ENCODE data around the gene TASOR. TPM values are rescaled to one million over a fixed set of nuclear protein-coding genes. Genes with fewer than 3 reads are reported as not detected.

The TASOR gene
- total and polyA plus RNA-seq, 9 of the 15 experiments (the other 6 are each of a cell fraction or from before 2014, with no cell fraction given) = 16.4 to 68.7 (median 33.7) TPM

GRCh38 chr3:56682462-56683121 lies 473 bp downstream of the TASOR start (continued):
- TF ChIP-seq MAZ (CRISPR knock-in tag; conservative IDR thresholded peaks at IDR 0.05 in 1 of 2, IDR thresholded peaks at IDR 0.05 in 1 of 2) (peak; percentile 2 to 39; a peak in 1 of 4 replicates), MTA2 (IDR thresholded peaks at IDR 0.05; ENCODE audit: low read depth) (no peak), ZNF282 (CRISPR knock-in tag; IDR thresholded peaks at IDR 0.05) (0 out of 2 replicates have a peak, but pooled peaks have one; percentile 8), TAF7 (tag; IDR thresholded peaks at IDR 0.05) (peak; percentile 64), CHD1 (IDR thresholded peaks at IDR 0.05; ENCODE audit: low read length) (peak; percentile 34), TOE1 (IDR thresholded peaks at IDR 0.05; ENCODE audit: borderline replicate concordance) (no peak), TOE1 (CRISPR knock-in tag; IDR thresholded peaks at IDR 0.05; ENCODE audit: borderline replicate concordance, low read depth) (no peak), RBBP5 (IDR thresholded peaks at IDR 0.05; ENCODE audit: borderline replicate concordance, insufficient read depth, low read length, poor library complexity, severe bottlenecking) (peak; percentile 72), ZNF277 (CRISPR knock-in tag; IDR thresholded peaks at IDR 0.05; ENCODE audit: borderline replicate concordance) (no peak), ZFX (CRISPR knock-in tag; IDR thresholded peaks at IDR 0.05) (peak; percentile 69), TAF9B (IDR thresholded peaks at IDR 0.05; ENCODE audit: partially characterized antibody) (peak; percentile 58), GABPA (tag; conservative IDR thresholded peaks at IDR 0.05; ENCODE audit: low read depth) (peak; percentile 47; the same call in 1 of the 2 replicates), KAT8 (IDR thresholded peaks at IDR 0.05; ENCODE audit: low read depth) (no peak), HDAC1 (IDR thresholded peaks at IDR 0.05) (0 out of 4 replicates have a peak, but pooled peaks of 1 of the 2 experiments have one; percentile 37), SMARCA4 (IDR thresholded peaks at IDR 0.05) (0 out of 2 replicates have a peak, but pooled peaks have one; percentile 21), ELF1 (tag; IDR thresholded peaks at IDR 0.05) (0 out of 2 replicates have a peak, but pooled peaks have one; percentile 66), PHF8 (IDR thresholded peaks at IDR 0.05; ENCODE audit: borderline replicate concordance, low read length) (peak; percentile 60), LCOR (CRISPR knock-in tag; IDR thresholded peaks at IDR 0.05) (peak; percentile 41; the same call in 1 of the 2 replicates), TBP (optimal IDR thresholded peaks at IDR 0.05; ENCODE audit: low read depth, low read length) (peak; percentile 51), NFIX (CRISPR knock-in tag; IDR thresholded peaks at IDR 0.05; ENCODE audit: low read depth) (no peak), TAF1 (IDR thresholded peaks at IDR 0.05; ENCODE audit: control insufficient read depth, extremely low read depth, insufficient read depth, low read length, severe bottlenecking) (peak; percentile 53), AFF4 (CRISPR knock-in tag; IDR thresholded peaks at IDR 0.05) (peak; percentile 91), DLX4 (CRISPR knock-in tag; IDR thresholded peaks at IDR 0.05) (no peak)
